GM12874 (cell line): ENCODE results near the gene HMGXB3.

Source experiments
- CTCF ChIP-seq: IDR thresholded peaks from 2 replicates; pipeline ENCODE4 v1.5.1; 2011; ENCODE audit warnings: low read depth, mild to moderate bottlenecking, control low read depth, low read length, moderate library complexity; ENCODE audit not compliant: insufficient read depth

HMGXB3 gene

GRCh38 chr5:150042459-150042858 is 41.9 kb downstream of the HMGXB3 start:
- no peak for TF ChIP-seq CTCF

- no peak for TF ChIP-seq CTCF
Measured at GRCh38 chr5:150043657-150044328, 43.3 kb downstream of the HMGXB3 start.

- no peak for TF ChIP-seq CTCF
Measured at GRCh38 chr5:150044329-150044681, 43.8 kb downstream of the HMGXB3 start.

- no peak for TF ChIP-seq CTCF
Measured at GRCh38 chr5:150044712-150045111, 44.2 kb downstream of the HMGXB3 start.

- 0 out of 2 replicates have a peak, but pooled peaks have one; percentile 19 for TF ChIP-seq CTCF
Measured at GRCh38 chr5:150045549-150045948, 45.0 kb downstream of the HMGXB3 start.

- no peak for TF ChIP-seq CTCF
Measured at GRCh38 chr5:150046031-150046430, 45.5 kb downstream of the HMGXB3 start.

GRCh38 chr5:150051657-150052195 is 51.2 kb downstream of the HMGXB3 start:
- no peak for TF ChIP-seq CTCF
